Measurements from ENCODE around the gene YWHAE.
A peak's percentile ranks its signal among the peaks of the same experiment; 100 is the strongest.
"Not testable (repeated sequence)": the region's sequence is repeated elsewhere in the genome, so short reads cannot be mapped to it uniquely, and the experiment has no call there.

Gene YWHAE

GRCh38 chr17:1323336-1323735, 76.7 kb downstream of the YWHAE start:
- DNase-seq = no peak

- no peak for DNase-seq
These were observed 77.5 kb downstream of the YWHAE start for GRCh38 chr17:1322480-1322879.

GRCh38 chr17:1322014-1322428, 78.0 kb downstream of the YWHAE start:
- DNase-seq = no peak

- DNase-seq = no peak
These were observed 84.1 kb downstream of the YWHAE start for GRCh38 chr17:1315891-1316403.

- DNase-seq = no peak
These were observed 84.6 kb downstream of the YWHAE start for GRCh38 chr17:1315409-1315808.

GRCh38 chr17:1313270-1314005, 86.6 kb downstream of the YWHAE start:
- DNase-seq = no peak

GRCh38 chr17:1312261-1312870, 87.7 kb downstream of the YWHAE start:
- DNase-seq = peak; percentile 19

GRCh38 chr17:1307829-1308228, 92.2 kb downstream of the YWHAE start:
- DNase-seq = not testable (repeated sequence)

- DNase-seq = no peak
These were observed 95.0 kb downstream of the YWHAE start for GRCh38 chr17:1304962-1305563.

GRCh38 chr17:1304522-1304921, 95.5 kb downstream of the YWHAE start:
- no peak for DNase-seq

- DNase-seq = no peak
These were observed 97.3 kb downstream of the YWHAE start for GRCh38 chr17:1302761-1303160.

- DNase-seq = no peak
These were observed 98.5 kb downstream of the YWHAE start for GRCh38 chr17:1301546-1301945.

- DNase-seq = no peak
These were observed 99.6 kb downstream of the YWHAE start for GRCh38 chr17:1300371-1300905.

- no peak for DNase-seq
These were observed 100.3 kb downstream of the YWHAE start for GRCh38 chr17:1299552-1300370.

GRCh38 chr17:1298606-1299005, 101.4 kb downstream of the YWHAE start:
- DNase-seq = no peak
